Measurements from ENCODE around the gene PSAPL1. TPM values are rescaled to one million over a fixed set of nuclear protein-coding genes. Genes with fewer than 3 reads are reported as not detected.

The PSAPL1 gene
- total RNA-seq (ENCODE audit: low replicate concordance) = 1.2 and 1.3 TPM in 2 replicates
- long read RNA-seq = 0 reads

GRCh38 chr4:7434766-7435150, at the start of gene PSAPL1:
TSS of gene PSAPL1 (minus strand) at chr4:7434930. CDS start at chr4:7434879, 51 bp downstream.
- DNase-seq (ENCODE audit: extremely low spot score, unreplicated experiment) = no peak
- Mint-ChIP-seq H3K4me1 (ENCODE audit: unreplicated experiment) (peaks cover 10% of the 10 kb centered on the region), H3K27ac (peak within 1 kb of the TSS; percentile 88)

GRCh38 chr4:7481227-7481626, 46.5 kb upstream of the PSAPL1 start:
- Mint-ChIP-seq H3K27me3 (no peaks in the 10 kb centered on the region), H3K4me3 (no peak overlapping the region), H3K27ac (no peak overlapping the region), H3K36me3 (no peaks in the 10 kb centered on the region), H3K9me3 (no peaks in the 10 kb centered on the region), H3K4me1 (ENCODE audit: unreplicated experiment) (peaks cover 27% of the 10 kb centered on the region)
- no peak for TF ChIP-seq CTCF (conservative IDR thresholded peaks at IDR 0.05)
- no peak for DNase-seq (ENCODE audit: extremely low spot score, unreplicated experiment)

More at GRCh38 chr4:7434766-7435150, at the start of gene PSAPL1:
- Mint-ChIP-seq H3K4me3 (peak within 1 kb of the TSS; percentile 63), H3K27me3 (no peaks in the 10 kb centered on the region), H3K9me3 (peaks cover 6% of the 10 kb centered on the region), H3K36me3 (no peaks in the 10 kb centered on the region)
- TF ChIP-seq CTCF (conservative IDR thresholded peaks at IDR 0.05) = no peak

- TF ChIP-seq CTCF (conservative IDR thresholded peaks at IDR 0.05) = no peak
- peaks cover 31% of the 10 kb centered on the region for H3K4me1 Mint-ChIP-seq (ENCODE audit: unreplicated experiment)
- H3K27me3 Mint-ChIP-seq = no peaks in the 10 kb centered on the region
These were observed 45.7 kb upstream of the PSAPL1 start for GRCh38 chr4:7480423-7480822.

GRCh38 chr4:7478665-7479064, 43.9 kb upstream of the PSAPL1 start:
- no peaks in the 10 kb centered on the region for H3K9me3 Mint-ChIP-seq
- no peaks in the 10 kb centered on the region for H3K36me3 Mint-ChIP-seq
- DNase-seq (ENCODE audit: extremely low spot score, unreplicated experiment) = no peak
- no peak for TF ChIP-seq CTCF (conservative IDR thresholded peaks at IDR 0.05)
- H3K27me3 Mint-ChIP-seq = no peaks in the 10 kb centered on the region
- no peak overlapping the region for H3K27ac Mint-ChIP-seq
- peaks cover 15% of the 10 kb centered on the region for H3K4me1 Mint-ChIP-seq (ENCODE audit: unreplicated experiment)
- H3K4me3 Mint-ChIP-seq = no peak overlapping the region

More at GRCh38 chr4:7480423-7480822, 45.7 kb upstream of the PSAPL1 start:
- H3K4me3 Mint-ChIP-seq = no peak overlapping the region
- DNase-seq (ENCODE audit: extremely low spot score, unreplicated experiment) = no peak
- H3K9me3 Mint-ChIP-seq = no peaks in the 10 kb centered on the region
- H3K36me3 Mint-ChIP-seq = no peaks in the 10 kb centered on the region
- no peak overlapping the region for H3K27ac Mint-ChIP-seq

- DNase-seq (ENCODE audit: extremely low spot score, unreplicated experiment) = no peak
- Mint-ChIP-seq H3K4me1 (ENCODE audit: unreplicated experiment) (peaks cover 21% of the 10 kb centered on the region), H3K27ac (no peak overlapping the region), H3K4me3 (no peak overlapping the region), H3K36me3 (no peaks in the 10 kb centered on the region), H3K9me3 (no peaks in the 10 kb centered on the region), H3K27me3 (peaks cover 2% of the 10 kb centered on the region)
- no peak for TF ChIP-seq CTCF (conservative IDR thresholded peaks at IDR 0.05)
These were observed 43.0 kb upstream of the PSAPL1 start for GRCh38 chr4:7477695-7478094.

- no peaks in the 10 kb centered on the region for H3K36me3 Mint-ChIP-seq
- peak overlapping the region; percentile 4 for H3K4me3 Mint-ChIP-seq
- no peak for DNase-seq (ENCODE audit: extremely low spot score, unreplicated experiment)
- H3K4me1 Mint-ChIP-seq (ENCODE audit: unreplicated experiment) = peaks cover 30% of the 10 kb centered on the region
- no peak for TF ChIP-seq CTCF (conservative IDR thresholded peaks at IDR 0.05)
- H3K27ac Mint-ChIP-seq = no peak overlapping the region
- H3K27me3 Mint-ChIP-seq = peaks cover 2% of the 10 kb centered on the region
- H3K9me3 Mint-ChIP-seq = no peaks in the 10 kb centered on the region
These were observed 42.1 kb upstream of the PSAPL1 start for GRCh38 chr4:7476820-7477219.

Measured in type B pancreatic cell (in vitro differentiated cells).